K562 (cell line): Measurements from ENCODE around the gene STXBP6. TPM values are rescaled to one million over a fixed set of nuclear protein-coding genes. Genes with fewer than 3 reads are reported as not detected.

Experiments
- ATAC-seq: fragments of 200-7000 bp; cut with Tn5 transposase; 3 replicates; pipeline ENCODE4 v1.9.1; 2020; ENCODE audit warnings: moderate library complexity
- BruUV-seq: library from RNA; stranded (reverse); fragments of 400-500 nt; replicated peaks from 2 replicates; lab custom pipeline; 2021; lab: Mats Ljungman, UMichigan
- CTCF ChIA-PET: fragments of 300-600 bp; formaldehyde crosslinking; extraction: SDS; loops from one replicate; lab custom pipeline; 2021; ENCODE audit warnings: low intra/inter-chr PET ratio; lab: Yijun Ruan, JAX
- POLR2A ChIA-PET: fragments of 300-600, 350-650 bp; sonication (Branson Sonifier 250); formaldehyde crosslinking; extraction: SDS; loops from one replicate; lab custom pipeline; 2021; ENCODE audit warnings: antibody characterized with exemption, inconsistent platforms; lab: Yijun Ruan, JAX
- DNase-seq, 4 experiments: peaks; one replicate each; pipeline versions ENCODE4 v3.0.0 to v3.0.0-alpha.2; 2011 to 2018; ENCODE audit warnings: low spot score in 3 of 4, mixed read lengths in 3 of 4; ENCODE audit errors: extremely low read depth in 1 of 4
- FAIRE-seq: peaks from 2 replicates; lab custom pipeline; 2011; peaks lifted over from hg19 to GRCh38; lab: Jason Lieb, UNC
- H2AFZ ChIP-seq: 2 replicates; pipeline ENCODE4 v1.6.0; 2011; ENCODE audit warnings: low read depth, low read length, control low read depth, inconsistent platforms
- H3K27ac ChIP-seq: fragments of 200-600 bp; 3 replicates; pipeline ENCODE4 v1.8.0; 2011; ENCODE audit warnings: low read depth, mild to moderate bottlenecking, control low read depth, inconsistent platforms, low read length, moderate library complexity, mixed read lengths; ENCODE audit errors: extremely low read depth
- H3K27me3 ChIP-seq, 2 experiments: fragments of 300-600 bp in 1 of 2; 2 replicates in 1 of 2; 3 replicates in 1 of 2; pipeline versions ENCODE4 v1.6.0 to v1.8.0; 2011; ENCODE audit warnings: inconsistent platforms in 2 of 2, low read length in 2 of 2, mild to moderate bottlenecking in 1 of 2, mixed read lengths in 1 of 2, moderate library complexity in 1 of 2; ENCODE audit not compliant: control insufficient read depth in 2 of 2, insufficient read depth in 2 of 2
- H3K36me3 ChIP-seq: fragments of 300-600 bp; 3 replicates; pipeline ENCODE4 v1.8.0; 2011; ENCODE audit warnings: mild to moderate bottlenecking, low read length, inconsistent platforms; ENCODE audit not compliant: control insufficient read depth, insufficient read depth
- H3K4me1 ChIP-seq, 2 experiments: fragments of 200-600 bp in 1 of 2; replicated peaks in 1 of 2; 2 replicates in 1 of 2; 3 replicates in 1 of 2; pipeline versions ENCODE4 v1.5.1 to v1.8.0; 2011; ENCODE audit warnings: inconsistent platforms in 2 of 2, low read length in 2 of 2, mild to moderate bottlenecking in 1 of 2, mixed read lengths in 1 of 2, moderate library complexity in 1 of 2; ENCODE audit not compliant: control insufficient read depth in 2 of 2, insufficient read depth in 2 of 2
- H3K4me2 ChIP-seq: 2 replicates; pipeline ENCODE4 v1.6.1; 2011; ENCODE audit warnings: low read length, control low read depth, inconsistent platforms, mixed read lengths; ENCODE audit not compliant: insufficient read depth
- H3K4me3 ChIP-seq: fragments of 200-600 bp; sonication (generic), shearing (Covaris generic); 2 replicates; pipeline ENCODE4 v1.5.1; 2016; ENCODE audit warnings: control low read depth, inconsistent platforms
- H3K79me2 ChIP-seq: fragments of 200-600 bp; 3 replicates; pipeline ENCODE4 v1.8.0; 2011; ENCODE audit warnings: low read length, inconsistent platforms; ENCODE audit not compliant: control insufficient read depth, insufficient read depth
- H3K9ac ChIP-seq, 2 experiments: 2 replicates each; pipeline versions ENCODE4 v1.6.0 to v1.6.1; 2011; ENCODE audit warnings: low read depth in 2 of 2, low read length in 2 of 2, control low read depth in 1 of 2, inconsistent platforms in 1 of 2, mild to moderate bottlenecking in 1 of 2, mixed read lengths in 1 of 2; ENCODE audit not compliant: insufficient read depth in 1 of 2
- H3K9me1 ChIP-seq: one replicate; pipeline ENCODE4 v1.6.0; 2011; ENCODE audit warnings: inconsistent platforms, mild to moderate bottlenecking, low read length, moderate library complexity; ENCODE audit not compliant: control insufficient read depth, insufficient read depth
- H3K9me3 ChIP-seq: replicated peaks from 2 replicates; pipeline ENCODE4 v1.5.1; 2011; ENCODE audit warnings: low read depth, low read length, inconsistent platforms; ENCODE audit not compliant: control insufficient read depth, insufficient read depth
- H4K20me1 ChIP-seq: replicated peaks from 2 replicates; pipeline ENCODE4 v1.6.1; 2011; ENCODE audit warnings: low read length, inconsistent platforms, mixed read lengths; ENCODE audit not compliant: control insufficient read depth, insufficient read depth
- CHD4 ChIP-seq: fragments of 200-600 bp; sonication (generic); IDR thresholded peaks from 3 replicates; pipeline ENCODE4 v1.6.1; 2012; ENCODE audit warnings: low read depth, mild to moderate bottlenecking, mixed read lengths, low read length, inconsistent platforms; ENCODE audit not compliant: insufficient read depth, insufficient replicate concordance, poor library complexity, severe bottlenecking
- ETS2 ChIP-seq: IDR thresholded peaks from 2 replicates; pipeline ENCODE4 v1.6.1; 2016; ENCODE audit warnings: borderline replicate concordance, missing genetic modification characterization, mild to moderate bottlenecking, moderate library complexity, missing compliant biosample characterization; ENCODE audit not compliant: poor library complexity, severe bottlenecking
- NFRKB ChIP-seq: fragments of 450-650 bp; IDR thresholded peaks from 2 replicates; pipeline ENCODE4 v1.6.1; 2016; ENCODE audit warnings: low read depth
- RCOR1 ChIP-seq, 2 experiments: IDR thresholded peaks; 2 replicates each; pipeline ENCODE4 v1.6.1; 2012; ENCODE audit warnings: low read depth in 2 of 2, low read length in 2 of 2, borderline replicate concordance in 1 of 2, improper control_type of control experiment in 1 of 2
- RNF219 ChIP-seq: fragments of 250-450 bp; sonication (Bioruptor Pico); IDR thresholded peaks from 2 replicates; pipeline ENCODE4 v1.5.0; 2022; ENCODE audit warnings: mild to moderate bottlenecking
- TARDBP ChIP-seq: fragments of 450-650 bp; IDR thresholded peaks from 2 replicates; pipeline ENCODE4 v1.6.1; 2016
- TOE1 ChIP-seq, 2 experiments: fragments of 450-650 bp in 1 of 2; sonication (generic) in 1 of 2; formaldehyde crosslinking in 1 of 2; IDR thresholded peaks; 2 replicates each; pipeline versions ENCODE4 v1.7.1 to v1.8.0; 2016 to 2022; ENCODE audit warnings: borderline replicate concordance in 2 of 2, mild to moderate bottlenecking in 2 of 2, antibody characterized with exemption in 1 of 2, inconsistent platforms in 1 of 2, low read depth in 1 of 2, missing genetic modification reagents in 1 of 2, moderate library complexity in 1 of 2
- ZNF23 ChIP-seq: fragments of 250-450 bp; sonication (Bioruptor Pico); IDR thresholded peaks from 2 replicates; pipeline ENCODE4 v1.4.0; 2020; ENCODE audit warnings: mild to moderate bottlenecking
- ZNF766 ChIP-seq: fragments of 200-800 bp; sonication (Bioruptor generic); conservative IDR thresholded peaks from 2 replicates; pipeline ENCODE4 v1.6.1; 2016; ENCODE audit warnings: missing genetic modification characterization, missing compliant biosample characterization
- in situ Hi-C: fragments of 300-500 bp; cut with MboI; formaldehyde crosslinking; loops from 4 replicates; pipeline ENCODE4 v1.15.0; 2018; ENCODE audit warnings: inconsistent platforms, mixed read lengths
- intact Hi-C: fragments of 100-400 bp; cut with micrococcal nuclease; formaldehyde crosslinking; loops from 2 replicates; pipeline ENCODE4 v1.14.2; 2022
- polyA plus RNA-seq, 8 experiments: library from polyadenylated mRNA; depleted of rRNA in 4 of 8; stranded (reverse) in 5 of 8; unstranded in 3 of 8; fragments of >200 nt; fragmentation: Nextera tagmentation in 2 of 8; fragmentation: Illumina TruSeq in 1 of 8; extraction: Ambion mirVana in 2 of 8; extraction: Trizol in 1 of 8; gene quantifications; 2 replicates each; pipeline versions ENCODE4 v1.2.1 to v1.2.3, GENCODE V29; 2011 to 2014; ENCODE audit warnings: inconsistent platforms in 1 of 8, missing spikeins in 1 of 8
- total RNA-seq, 7 experiments: library from RNA; depleted of rRNA in 6 of 7; stranded (reverse); fragments of >200 nt in 6 of 7; fragmentation: Illumina TruSeq in 2 of 7; extraction: Trizol in 2 of 7; gene quantifications; 2 replicates each; pipeline versions ENCODE4 v1.2.1 to v1.2.3, GENCODE V29; 2011 to 2021; ENCODE audit warnings: low replicate concordance in 1 of 7

STXBP6 gene
- total and polyA plus RNA-seq, 9 of the 15 experiments (the other 6 are each of a cell fraction or from before 2014, with no cell fraction given) = 0.27 to 0.89 (median 0.59) TPM

- FAIRE-seq (no peak), ATAC-seq (no peak)
- no peaks in the 10 kb centered on the region for H4K20me1 ChIP-seq
Measured at GRCh38 chr14:24784981-24785380, 265.0 kb downstream of the STXBP6 start.

More at GRCh38 chr14:24784981-24785380, 265.0 kb downstream of the STXBP6 start:
- no peaks in the 10 kb centered on the region for H3K36me3 ChIP-seq
- no peaks in the 10 kb centered on the region for H3K27me3 ChIP-seq
- ChIA-PET POLR2A (interaction anchor here (0.6 kb wide), 1 partner anchor 577 kb away, joined by 3 read pairs; no protein-coding TSS in a partner anchor), CTCF (no interaction called here)
- no peak overlapping the region for H2AFZ ChIP-seq
- no peak overlapping the region for H3K27ac ChIP-seq
- in situ Hi-C loops = loop anchor here (5.0 kb wide), 1 partner anchor 58 kb away; no protein-coding TSS in a partner anchor
- DNase-seq = no peak
- H3K79me2 ChIP-seq = no peaks in the 10 kb centered on the region
- no peaks in the 10 kb centered on the region for H3K9me3 ChIP-seq
- no peak overlapping the region for H3K4me3 ChIP-seq
- no peaks in the 10 kb centered on the region for H3K4me1 ChIP-seq
- H3K9ac ChIP-seq = no peak overlapping the region
- intact Hi-C loops = no loop called here
- no peak for TF ChIP-seq RNF219
- no peak for TF ChIP-seq ZNF23 (CRISPR knock-in tag)
- TF ChIP-seq ETS2 = no peak
- TF ChIP-seq CHD4 = no peak
- TF ChIP-seq NFRKB = no peak
- no peak for TF ChIP-seq ZNF766 (CRISPR knock-in tag)
- TF ChIP-seq TARDBP = no peak
- TF ChIP-seq RCOR1 (IDR thresholded peaks at IDR 0.05; ENCODE audit: borderline replicate concordance in 1 of 2, low read depth in 2 of 2, low read length in 2 of 2) = no peak
- TF ChIP-seq TOE1 (IDR thresholded peaks at IDR 0.05; ENCODE audit: borderline replicate concordance) = no peak
- TF ChIP-seq TOE1 (CRISPR knock-in tag; IDR thresholded peaks at IDR 0.05; ENCODE audit: borderline replicate concordance, low read depth) = no peak
- no peaks in the 10 kb centered on the region for H3K9me1 ChIP-seq
- BruUV-seq = no TSS peak
- no peak overlapping the region for H3K4me2 ChIP-seq
